Epithelial cell of prostate (primary cell): ENCODE measurements around the gene TMEM44.
"Not testable (repeated sequence)": the region's sequence is repeated elsewhere in the genome, so short reads cannot be mapped to it uniquely, and the experiment has no call there.

ENCODE experiments used
- DNase-seq: peaks from one replicate; pipeline ENCODE4 v3.0.0-alpha.2; 2011; ENCODE audit warnings: low read depth, low spot score
- H3K27ac ChIP-seq: fragments of 450-650 bp; 2 replicates; pipeline ENCODE4 v1.5.1; 2017; ENCODE audit warnings: mild to moderate bottlenecking

TMEM44 gene

DNA sequence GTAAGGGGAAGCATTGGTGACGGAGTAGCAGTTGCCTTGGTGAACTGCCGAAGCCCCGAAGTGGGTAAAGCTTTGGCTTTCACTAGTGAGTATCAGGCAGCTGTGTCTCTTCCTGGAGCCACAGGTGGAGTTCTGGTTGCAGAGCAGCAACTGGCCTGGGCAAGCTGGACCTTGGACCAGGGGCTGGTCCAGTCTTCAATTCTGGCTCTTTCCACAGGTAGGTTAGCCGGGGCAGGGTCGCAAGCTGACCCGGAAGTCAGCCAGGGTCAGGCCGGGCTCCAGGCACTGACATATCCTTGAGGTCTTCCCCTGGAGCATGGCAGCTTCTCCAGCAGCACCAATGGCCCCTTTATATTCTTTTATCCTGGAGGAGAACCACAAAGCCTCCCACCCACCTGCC is 73.2 kb downstream of the TMEM44 start:
- no peak for DNase-seq
- H3K27ac ChIP-seq: no peak overlapping the region

DNA sequence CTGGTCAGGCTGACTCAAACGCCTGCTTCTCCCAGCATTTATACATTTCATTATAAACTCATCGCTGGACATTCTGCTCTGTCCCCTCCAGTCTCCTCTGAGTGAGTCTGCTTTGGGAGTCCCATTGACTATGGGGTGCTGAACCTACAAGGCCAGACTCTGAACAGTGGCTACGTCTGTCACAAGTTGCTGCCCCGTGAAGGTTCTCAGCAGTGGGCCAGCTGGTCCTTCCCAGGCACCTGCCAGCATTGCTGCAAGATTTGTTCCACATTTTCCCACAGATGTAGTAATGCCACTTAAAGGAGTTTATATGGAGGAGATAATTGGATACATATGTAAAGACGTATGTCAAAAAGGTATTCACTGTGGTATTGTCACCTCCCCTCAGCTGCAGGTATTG is 73.7 kb downstream of the TMEM44 start:
- H3K27ac ChIP-seq: no peak overlapping the region
- DNase-seq: no peak

DNA sequence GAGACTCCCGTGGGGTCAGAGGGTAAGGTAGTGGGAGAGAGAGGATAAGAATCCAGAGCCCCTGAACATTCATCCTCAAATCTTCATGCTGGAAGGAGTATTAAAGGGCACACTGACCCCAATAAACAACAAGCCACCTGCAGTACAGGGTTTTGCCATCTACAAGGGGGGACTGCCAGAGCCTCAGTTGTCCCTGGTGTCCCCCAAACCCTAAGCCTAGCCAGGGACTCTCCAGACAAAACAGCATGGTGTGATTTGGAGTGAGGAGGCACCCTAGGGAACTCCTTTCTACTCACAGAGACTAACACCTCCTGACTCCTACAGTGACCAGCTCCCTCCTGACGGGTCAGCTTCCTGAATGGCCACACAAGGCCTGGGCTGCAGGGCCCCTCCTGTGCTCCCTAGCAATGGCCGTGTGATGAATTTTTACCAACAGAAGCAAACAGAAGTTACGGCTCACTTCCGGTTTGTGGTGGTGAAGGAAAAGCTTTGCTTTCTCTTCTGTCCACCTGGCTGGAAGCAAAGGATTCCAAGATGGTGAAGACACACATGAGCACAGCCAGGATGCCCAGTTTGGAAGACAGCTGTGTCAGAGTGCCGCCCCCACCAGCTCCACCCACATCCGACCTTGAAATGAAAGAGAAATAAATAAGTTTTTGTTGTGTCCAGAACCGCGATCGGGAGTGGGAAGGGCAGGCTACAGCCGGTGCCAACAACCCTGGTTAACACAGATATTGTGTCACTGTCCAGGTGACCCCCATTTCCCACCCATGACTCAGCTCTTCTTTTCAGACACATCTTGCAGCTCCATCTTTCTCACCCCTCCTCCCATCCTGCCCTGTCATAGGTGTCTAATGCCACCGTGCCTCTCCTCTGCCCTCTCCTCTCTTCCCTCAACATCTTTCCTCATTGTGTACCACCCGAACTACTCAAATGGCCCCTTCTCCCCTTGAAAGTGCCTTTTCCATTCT is 76.8 kb downstream of the TMEM44 start:
- no peak for DNase-seq
- H3K27ac ChIP-seq: no peak overlapping the region

DNA sequence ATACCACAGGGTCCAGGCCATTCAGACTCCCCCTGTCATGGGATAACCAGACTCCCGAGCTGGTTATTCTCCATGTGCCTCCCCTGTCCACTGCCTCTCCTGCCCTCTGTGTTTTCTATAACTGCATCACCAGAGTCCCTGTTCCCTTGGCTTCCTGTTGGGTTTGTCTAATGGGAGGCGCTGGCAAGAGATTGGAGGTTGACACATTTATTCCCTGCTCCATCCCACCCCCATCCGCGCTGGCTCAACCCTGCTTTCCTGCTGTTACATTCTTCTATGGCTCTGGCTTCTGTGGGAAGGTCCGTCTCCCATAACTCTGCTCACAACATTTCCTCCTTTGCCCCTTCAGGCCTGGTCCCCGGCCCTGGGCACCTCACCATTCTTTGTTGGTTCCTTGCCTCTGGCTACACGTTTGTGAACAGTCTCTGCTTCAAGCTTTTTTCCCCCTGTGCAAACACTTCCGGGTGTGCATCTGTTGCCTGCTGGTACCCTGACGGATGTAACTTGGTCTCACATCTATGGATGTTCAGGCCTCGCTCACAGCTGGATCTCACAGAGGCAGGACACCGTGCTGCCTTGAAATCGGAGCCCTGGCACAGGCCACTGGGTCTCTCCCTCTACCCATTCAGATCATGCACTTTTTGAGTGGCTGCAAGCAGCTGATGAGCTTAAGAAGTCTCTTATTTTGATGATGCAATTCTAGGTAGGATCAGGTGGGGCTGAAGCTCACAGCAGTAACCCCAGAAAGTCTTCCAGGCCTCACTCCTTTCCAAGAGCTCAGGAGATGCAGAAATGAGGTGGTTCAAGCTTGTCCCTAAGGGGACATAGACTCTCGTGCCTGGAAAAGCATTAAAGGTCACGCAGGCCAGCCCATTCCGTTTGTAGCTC is 77.8 kb downstream of the TMEM44 start:
- DNase-seq: no peak
- no peak overlapping the region for H3K27ac ChIP-seq

DNA sequence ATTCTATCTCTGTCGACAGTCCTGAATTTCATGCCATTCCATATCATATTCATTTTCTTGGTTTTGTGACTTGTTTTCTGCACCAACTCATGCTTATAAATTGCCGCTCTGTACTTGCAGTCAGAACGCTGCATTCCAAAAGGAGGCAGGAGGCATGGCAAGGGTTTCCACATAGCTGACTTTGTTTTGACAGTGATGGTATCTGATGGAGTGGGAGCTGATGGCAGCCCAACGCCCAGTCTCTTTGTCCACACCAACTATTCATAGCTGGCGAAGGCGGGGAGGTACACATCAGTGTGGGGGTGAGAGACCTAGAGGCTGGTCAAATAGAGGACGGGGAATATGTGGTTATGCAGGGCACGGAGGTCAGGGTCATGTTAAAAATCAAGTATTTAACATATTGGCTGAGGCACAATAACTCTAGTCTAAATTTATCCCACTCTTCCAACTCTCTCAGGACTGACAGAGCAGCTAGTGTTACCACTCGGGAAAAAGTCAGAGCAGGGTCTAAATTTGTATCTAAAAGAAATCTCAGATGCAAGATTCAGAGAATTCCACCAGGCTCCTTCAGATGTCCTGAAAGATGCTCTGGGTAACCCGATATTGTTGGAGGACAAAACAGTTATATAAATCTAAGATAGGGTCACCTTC is 78.6 kb downstream of the TMEM44 start:
- DNase-seq: no peak
- H3K27ac ChIP-seq: no peak overlapping the region

DNA sequence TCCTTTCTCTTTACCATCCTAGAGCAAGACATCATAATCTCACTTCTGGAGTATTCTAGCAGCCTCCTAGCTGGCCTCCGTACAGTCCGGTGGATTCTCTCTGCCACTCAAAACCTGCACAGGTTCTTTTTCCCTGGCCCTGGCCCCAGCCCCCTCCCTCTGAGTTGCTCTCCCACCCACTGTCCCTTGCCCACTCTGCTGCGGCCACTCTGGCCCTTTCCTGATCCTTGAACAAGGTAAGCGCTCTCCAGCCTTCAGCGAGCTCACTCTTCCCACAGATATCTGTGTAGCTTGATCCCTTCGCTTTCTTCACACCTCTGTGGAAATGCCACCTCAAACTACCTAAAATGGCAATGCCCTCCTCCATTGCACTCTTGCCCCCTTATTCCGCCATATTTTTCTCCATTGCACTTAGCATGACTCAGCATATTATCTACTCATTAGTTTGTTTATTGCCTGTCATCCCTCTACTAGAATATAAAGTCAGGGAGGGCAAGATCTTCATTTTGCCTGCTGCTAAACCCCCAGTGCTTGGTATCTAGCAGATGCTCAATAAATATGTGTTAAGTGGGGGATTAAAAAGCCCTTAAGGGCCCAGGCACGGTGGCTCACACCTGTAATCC is 80.8 kb downstream of the TMEM44 start:
- H3K27ac ChIP-seq: no peak overlapping the region
- DNase-seq: no peak

DNA sequence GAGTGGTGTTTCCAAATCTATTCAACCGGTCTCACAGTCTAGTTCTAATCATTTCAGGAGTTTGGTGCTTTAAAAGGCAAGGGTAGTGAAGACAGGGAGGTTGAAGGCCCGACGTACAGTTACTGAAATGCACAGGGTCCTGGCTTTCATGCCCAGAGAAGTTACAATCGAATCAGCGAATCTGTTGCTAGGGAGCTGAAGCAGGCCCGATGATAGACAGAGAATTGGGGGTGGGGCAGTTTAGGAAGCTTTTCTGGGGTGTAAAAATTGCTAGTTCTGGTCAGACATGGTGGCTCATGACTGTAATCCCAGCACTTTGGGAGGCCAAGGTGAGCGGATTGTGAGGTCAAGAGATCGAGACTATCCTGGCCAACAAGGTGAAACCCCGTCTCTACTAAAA is 83.4 kb downstream of the TMEM44 start:
- no peak for DNase-seq
- no peak overlapping the region for H3K27ac ChIP-seq

DNA sequence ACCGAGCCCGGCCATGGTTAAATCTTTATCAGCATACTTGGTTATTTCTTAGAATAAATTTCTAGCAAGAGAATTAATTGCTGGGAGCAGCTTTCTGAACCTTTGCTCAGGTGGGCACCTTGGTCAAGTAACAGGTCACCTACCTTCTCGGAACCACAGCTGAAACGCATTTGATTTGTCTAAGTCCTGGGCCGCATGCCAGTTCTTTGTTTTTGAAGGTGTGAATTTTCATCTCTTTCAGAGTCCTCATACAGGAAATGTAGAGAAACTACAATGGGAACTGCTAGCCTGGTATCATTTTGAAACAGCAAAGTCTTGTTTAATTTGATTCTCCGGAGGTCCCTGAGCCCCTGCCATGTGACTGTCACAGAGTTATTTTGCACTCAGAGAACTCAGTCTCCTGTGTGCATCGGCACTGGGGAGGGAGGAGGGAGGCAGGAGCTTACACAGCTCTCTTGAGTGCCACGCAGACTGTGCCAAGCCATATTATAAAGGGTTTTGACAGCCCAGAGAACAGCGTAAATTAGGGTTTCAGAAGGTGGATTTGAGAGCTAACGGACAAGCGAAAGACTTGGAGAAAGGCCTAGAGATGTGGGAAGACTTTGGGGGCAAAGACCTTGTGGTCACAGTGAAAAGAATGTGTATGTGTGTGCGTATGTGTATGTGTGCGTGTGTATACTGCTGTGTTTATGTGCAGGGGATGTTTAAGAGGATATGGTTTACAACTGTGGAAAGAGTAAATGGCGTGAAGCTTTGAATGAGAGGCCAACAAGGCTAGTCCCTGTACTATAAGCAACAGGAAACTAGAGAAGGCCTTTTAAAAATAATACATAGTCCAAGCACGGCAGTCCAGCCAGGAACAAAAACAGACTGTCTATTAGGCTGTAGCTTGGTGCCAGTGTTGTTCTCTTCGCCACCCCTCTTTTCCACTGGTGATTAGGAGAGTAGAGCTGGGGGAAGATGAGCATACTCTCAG is 84.6 kb downstream of the TMEM44 start:
- no peak for DNase-seq
- no peak overlapping the region for H3K27ac ChIP-seq

DNA sequence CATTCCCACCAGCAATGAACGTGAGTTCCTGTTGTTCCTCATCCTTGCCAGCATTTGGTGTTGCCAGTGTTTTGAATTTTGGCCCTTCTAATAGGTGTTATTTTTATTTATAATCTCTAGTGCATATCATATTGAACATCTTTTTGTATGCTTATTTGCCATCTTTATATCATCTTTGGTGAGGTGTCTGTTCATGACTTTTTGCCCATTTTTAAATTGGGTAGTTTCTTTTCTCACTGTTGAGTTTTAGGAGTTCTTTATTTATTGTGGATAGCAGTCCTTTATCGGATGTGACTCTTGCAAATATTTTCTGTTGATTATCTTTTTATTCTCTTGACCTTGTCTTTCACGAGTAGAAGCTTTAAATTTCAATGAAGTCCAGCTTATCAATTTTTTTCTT is 86.2 kb downstream of the TMEM44 start:
- no peak for DNase-seq

DNA sequence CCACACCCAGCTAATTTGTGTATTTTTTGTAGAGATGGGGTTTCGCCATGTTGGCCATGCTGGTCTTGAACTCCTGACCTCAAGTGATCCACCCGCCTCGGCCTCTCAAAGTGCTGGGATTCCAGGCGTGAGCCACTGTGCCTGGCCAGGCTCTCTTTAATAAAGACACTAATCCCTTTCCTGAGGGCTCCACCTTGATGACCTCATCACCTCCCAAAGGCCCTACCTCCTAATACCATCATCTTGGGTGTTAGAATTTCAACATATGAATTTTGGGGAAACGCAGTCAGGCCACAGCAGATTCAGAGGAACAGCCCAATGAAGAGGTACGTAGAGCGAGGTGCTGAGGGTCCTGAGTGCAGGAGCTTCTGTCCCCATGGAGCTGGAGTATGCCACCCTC is 87.7 kb downstream of the TMEM44 start:
- DNase-seq, H3K27ac ChIP-seq: not testable (repeated sequence)

More for the DNA sequence above, 86.2 kb downstream of the TMEM44 start:
- H3K27ac ChIP-seq: no peak overlapping the region

DNA sequence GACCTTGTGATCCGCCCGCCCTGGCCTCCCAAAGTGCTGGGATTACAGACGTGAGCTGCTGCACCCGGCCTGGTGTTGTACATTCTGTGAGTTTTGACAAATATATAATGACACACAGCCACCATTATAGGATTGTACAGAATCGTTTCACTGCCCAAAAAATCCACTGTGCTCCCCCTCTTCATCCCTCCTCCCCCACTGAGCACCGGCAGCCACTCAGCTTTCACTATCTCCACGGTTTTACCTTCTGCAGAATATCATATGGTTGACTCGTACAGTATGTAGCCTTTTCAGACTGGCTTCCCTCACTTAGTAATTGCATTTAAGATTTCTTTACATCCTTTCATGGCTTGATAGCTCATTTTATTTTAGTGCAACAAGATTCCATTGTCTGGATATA is 89.7 kb downstream of the TMEM44 start:
- H3K27ac ChIP-seq: no peak overlapping the region

DNA sequence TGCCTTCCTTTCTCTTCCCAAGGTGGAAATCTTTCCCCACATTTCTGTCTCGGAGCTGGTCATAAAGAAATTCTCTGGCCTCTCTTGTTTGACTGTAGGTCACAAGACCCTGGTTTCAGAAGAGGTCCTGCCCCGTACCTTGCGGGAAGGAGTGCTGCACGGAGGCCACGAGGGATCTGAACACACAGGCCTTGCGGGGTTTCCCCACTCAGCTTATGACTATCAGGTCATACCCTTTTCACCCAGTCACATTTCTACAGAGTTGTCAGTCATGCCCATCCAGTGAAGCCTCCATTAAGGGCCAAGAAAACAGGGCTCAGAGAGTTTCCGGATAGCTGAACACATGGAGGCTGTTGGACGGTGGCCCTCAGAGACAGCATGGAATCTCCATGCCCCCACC is 91.7 kb downstream of the TMEM44 start:
- no peak for DNase-seq
- H3K27ac ChIP-seq: no peak overlapping the region

More for the DNA sequence above, 89.7 kb downstream of the TMEM44 start:
- no peak for DNase-seq

DNA sequence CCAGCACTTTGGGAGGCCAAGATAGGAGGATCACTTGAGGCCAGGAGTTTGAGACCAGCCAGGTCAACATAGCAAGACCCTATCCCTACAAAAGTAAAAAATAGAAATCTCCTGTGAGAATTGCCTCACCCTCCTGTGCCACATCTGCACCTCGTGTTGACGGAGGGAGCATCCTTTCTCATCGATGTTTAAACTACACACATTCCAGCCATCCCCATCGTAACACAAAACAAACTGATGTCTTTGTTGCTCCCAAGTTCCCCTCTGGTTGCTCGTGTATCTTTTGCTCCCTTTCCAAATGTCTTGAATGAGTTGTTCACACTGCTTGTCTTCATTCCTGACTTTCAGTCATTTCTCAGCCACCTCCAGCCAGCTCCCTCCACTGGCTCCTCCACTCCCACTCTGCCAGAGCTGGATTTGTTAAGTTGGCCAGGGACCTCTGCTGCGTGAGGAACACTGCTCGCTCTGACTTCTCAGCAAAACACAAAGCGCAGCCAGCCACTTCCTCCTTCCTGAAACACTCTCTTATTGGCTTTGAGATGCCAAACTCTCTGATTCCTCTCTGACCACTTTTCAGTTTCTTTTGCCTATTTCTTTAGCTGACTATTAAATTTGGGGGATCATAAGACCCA is 92.8 kb downstream of the TMEM44 start:
- DNase-seq: no peak
- H3K27ac ChIP-seq: no peak overlapping the region

DNA sequence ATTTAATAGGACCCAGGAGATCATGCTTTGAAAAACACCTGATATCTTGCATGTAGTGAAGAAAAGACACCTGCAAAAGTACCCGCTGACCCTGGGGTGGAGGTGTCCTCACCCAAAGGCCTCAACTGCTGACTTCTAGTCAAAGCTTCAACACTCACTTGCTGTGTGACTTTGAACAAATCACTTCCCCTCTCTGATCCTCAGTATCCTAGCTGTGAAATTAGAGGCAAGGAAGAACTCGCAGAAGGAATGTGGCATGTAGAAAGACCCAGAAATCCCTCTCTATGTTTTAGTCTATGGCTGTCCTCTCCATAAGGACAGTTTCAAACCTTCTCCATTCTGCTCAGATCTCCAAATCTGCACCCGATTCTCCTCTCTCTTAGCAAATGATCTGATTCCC is 93.7 kb downstream of the TMEM44 start:
- DNase-seq: no peak

DNA sequence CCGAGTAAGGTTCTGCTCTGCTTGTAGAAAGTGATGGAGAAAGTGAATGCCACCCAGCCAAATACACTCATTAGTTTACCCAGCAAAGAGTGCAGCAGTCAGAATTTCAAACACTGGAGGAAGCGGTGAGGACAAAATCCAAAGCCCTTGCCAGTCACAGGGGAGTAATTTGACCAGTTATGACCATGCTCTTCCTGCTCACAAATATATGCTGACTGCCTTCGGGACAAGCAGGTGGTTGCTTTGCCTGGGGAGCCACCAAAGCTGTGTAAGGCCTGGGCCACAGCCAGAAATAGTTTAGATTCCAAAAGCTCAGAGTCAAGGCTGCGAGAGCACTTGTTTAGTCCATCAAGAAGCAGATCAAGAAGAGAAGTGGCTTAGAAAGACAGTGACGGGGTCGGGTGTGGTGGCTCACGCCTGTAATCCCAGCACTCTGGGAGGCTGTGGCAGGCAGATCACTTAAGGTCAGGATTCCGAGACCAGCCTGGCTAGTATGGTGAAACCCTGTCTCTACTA is 95.4 kb downstream of the TMEM44 start:
- peak overlapping the region; percentile 69 for H3K27ac ChIP-seq
- DNase-seq: peak; percentile 40

More for the DNA sequence above, 93.7 kb downstream of the TMEM44 start:
- H3K27ac ChIP-seq: no peak overlapping the region
